CD4-positive, alpha-beta T cell treated with Interleukin-4 for 4 hours (primary cell): Measurements from ENCODE around the gene GCN1.

ENCODE experiments used
- DNase-seq: peaks from one replicate; pipeline ENCODE4 v3.0.0-alpha.2; 2020

Gene GCN1

GRCh38 chr12:120115692-120116440, 78.6 kb downstream of the GCN1 start:
- no peak for DNase-seq

GRCh38 chr12:120115066-120115465, 79.4 kb downstream of the GCN1 start:
- no peak for DNase-seq

GRCh38 chr12:120110550-120111501, 83.7 kb downstream of the GCN1 start:
- DNase-seq = peak; percentile 66

- no peak for DNase-seq
Measured at GRCh38 chr12:120109570-120110267, 84.8 kb downstream of the GCN1 start.

GRCh38 chr12:120106151-120106550, 88.4 kb downstream of the GCN1 start:
- DNase-seq = no peak

GRCh38 chr12:120103371-120103770, 91.1 kb downstream of the GCN1 start:
- DNase-seq = no peak

DNA sequence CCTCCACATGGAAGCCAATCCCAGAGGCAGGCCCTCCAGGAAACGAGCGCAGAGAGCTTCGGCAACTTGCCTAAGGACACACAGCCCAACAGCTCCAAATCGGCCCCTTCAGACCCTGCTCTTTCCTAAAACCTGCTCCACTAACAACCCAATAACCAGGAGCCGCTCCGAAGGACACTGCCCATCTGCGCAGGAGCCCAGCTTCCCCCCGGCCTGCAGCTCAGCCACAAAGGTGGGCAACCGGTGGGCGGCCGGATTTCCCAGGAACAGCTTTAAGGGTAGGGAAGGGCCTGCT, 91.5 kb downstream of the GCN1 start:
- DNase-seq = no peak

GRCh38 chr12:120102189-120103043, 92.1 kb downstream of the GCN1 start:
- no peak for DNase-seq

DNA sequence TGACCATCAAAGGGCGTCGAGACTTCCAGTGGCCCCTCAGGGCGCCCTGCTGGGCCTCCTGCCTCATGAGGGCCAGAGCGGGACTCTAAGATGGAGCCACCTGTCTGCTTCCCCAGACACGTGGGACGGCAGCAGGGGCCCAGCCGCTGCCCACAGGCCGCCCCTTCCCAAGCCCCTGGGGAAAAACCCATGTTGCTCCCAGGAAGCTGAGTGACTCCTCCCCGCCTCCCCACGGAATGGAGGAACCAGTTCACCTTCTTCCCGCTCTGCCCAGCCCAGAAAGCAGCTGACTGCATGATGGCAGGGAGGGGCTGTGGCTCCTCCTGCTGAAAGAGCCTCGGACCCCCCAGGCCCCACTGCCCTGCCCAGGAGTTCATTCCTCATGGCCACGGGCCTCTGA, 92.9 kb downstream of the GCN1 start:
- DNase-seq = no peak

- no peak for DNase-seq
Measured at GRCh38 chr12:120101182-120101581, 93.3 kb downstream of the GCN1 start.

- no peak for DNase-seq
Measured at GRCh38 chr12:120100630-120101029, 93.9 kb downstream of the GCN1 start.

GRCh38 chr12:120099738-120100137, 94.8 kb downstream of the GCN1 start:
- DNase-seq = no peak

GRCh38 chr12:120098756-120099470, 95.6 kb downstream of the GCN1 start:
- DNase-seq = no peak

GRCh38 chr12:120096671-120097202, 97.8 kb downstream of the GCN1 start:
- no peak for DNase-seq

DNA sequence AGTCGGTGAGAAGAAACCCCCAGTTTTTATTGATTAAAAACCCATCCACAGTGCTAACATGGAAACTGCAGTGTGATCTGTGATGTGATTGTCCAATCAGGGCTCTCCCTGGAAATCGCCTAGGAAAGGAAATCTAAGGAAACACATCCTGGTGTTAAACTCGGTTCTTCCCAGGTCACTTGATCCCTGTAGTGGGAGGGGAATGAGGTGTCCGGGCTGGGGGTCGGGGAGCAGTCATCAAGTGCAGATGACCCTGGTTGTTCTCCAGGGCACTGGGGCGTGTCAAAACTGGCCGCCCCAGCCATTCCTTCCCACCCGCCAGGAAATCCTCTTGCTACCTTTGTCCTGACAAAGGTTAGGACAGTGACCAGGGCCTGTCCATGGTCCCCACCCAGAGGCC, 98.8 kb downstream of the GCN1 start:
- no peak for DNase-seq

DNA sequence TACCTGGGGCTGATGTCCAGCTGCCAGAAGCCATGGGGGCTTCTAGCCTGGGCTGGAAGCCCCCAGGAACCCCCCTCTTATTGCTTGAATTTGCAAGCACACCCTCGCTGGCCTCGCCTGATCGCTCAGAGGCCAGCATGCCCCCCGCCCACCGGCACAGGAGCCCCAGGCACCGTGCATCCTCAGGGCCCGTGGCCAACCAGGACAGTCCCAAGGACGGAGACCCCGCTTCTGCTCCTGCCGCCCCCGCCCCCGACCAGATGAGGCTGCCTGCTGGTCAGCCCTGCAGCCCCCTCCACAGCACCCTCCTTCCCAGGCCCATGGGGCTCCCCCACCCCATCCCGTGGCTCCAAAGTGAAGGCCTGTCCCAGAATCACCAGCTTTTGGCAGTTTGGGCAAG, 99.2 kb downstream of the GCN1 start:
- DNase-seq = no peak

DNA sequence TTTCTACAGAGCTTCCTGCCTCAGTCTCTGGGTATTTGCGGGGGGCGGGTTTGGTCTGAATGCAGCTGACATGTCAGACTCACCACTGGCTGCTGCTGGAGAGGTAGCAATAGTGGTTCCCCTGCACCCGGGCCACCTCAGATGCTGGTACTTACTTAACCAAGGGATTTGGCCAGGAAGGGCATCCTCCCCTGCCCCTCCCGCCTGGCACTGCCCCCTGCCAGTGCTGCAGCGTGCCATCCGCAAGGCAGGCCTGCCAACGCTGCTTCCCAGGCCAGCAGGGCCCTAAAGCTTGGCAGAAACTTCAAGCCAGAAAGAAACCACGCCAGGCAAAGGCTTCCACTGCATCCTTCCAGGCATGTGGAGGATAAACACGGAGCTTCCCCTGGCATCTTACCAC, 100.0 kb downstream of the GCN1 start:
- DNase-seq = no peak

GRCh38 chr12:120093592-120094355, 100.7 kb downstream of the GCN1 start:
- DNase-seq = no peak

DNA sequence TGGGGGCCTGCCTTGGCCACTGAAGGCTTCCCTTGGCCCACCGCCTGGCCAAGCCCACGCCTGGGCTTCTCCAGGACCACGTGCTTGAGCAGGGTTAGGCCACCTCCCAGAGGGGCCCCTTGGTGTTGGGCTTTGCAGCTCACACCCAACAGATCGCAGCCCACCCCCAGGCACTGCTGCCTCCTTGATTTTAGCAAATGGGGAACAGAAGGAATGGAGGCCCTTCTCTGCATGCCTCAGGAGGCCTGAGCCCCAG, 101.3 kb downstream of the GCN1 start:
- DNase-seq = no peak

DNA sequence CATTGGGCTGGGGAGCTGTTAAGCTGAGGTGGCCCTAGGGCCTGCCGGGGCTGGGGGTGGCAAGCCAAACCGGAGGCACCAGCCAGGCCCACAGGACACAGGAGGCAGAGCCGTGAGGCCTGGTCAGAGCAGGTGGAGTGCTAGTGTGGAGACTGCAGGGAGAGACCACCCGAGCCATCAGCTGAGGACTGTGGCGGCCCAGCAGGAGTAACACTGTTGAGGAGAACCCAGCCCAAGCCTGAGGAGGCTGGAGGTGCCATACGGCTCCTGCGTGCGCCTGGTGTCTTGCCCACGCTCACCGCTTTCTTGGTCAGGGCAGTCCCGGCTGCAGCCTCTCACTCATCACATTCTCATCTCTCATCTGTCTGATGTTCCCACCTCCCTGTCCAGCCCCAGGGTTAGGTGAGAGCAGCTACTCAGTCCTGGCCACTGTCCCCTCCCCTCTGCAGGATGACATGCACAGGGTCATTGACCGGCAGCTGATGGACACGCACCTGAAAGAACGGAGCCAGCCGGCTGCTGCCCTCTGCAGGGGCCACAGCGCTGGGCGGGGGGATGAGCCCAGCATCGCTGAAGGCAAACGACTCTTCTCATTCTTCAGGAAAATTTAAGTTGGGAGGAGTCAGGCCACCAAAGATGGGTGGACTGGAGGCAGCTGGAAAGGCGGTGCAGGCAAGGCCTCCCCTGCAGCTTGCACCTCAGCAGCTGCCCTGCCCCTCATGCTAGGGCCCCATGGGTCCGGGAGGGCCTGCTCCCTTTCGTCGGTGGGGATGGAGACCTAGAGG, 101.8 kb downstream of the GCN1 start:
- no peak for DNase-seq
